Endothelial cell of umbilical vein (primary cell): ENCODE measurements around the gene ZNF837. TPM values are rescaled to one million over a fixed set of nuclear protein-coding genes. Genes with fewer than 3 reads are reported as not detected.

ENCODE experiments used
- BruUV-seq: library from RNA; stranded (reverse); fragments of 400-500 nt; replicated peaks from 2 replicates; lab custom pipeline; 2021; lab: Mats Ljungman, UMichigan
- CTCF ChIA-PET: fragments of 300-600, 350-600 bp; sonication (Branson Sonifier 250); formaldehyde crosslinking; loops from one replicate; lab custom pipeline; 2021; ENCODE audit warnings: antibody characterized with exemption, inconsistent platforms; lab: Charles Lee
- POLR2A ChIA-PET: fragments of 300-600, 350-600 bp; sonication (Branson Sonifier 250); formaldehyde crosslinking; loops from one replicate; lab custom pipeline; 2021; ENCODE audit warnings: antibody characterized with exemption, inconsistent platforms; lab: Charles Lee
- DNase-seq: peaks from one replicate; pipeline ENCODE4 v3.0.0-alpha.2; 2011; ENCODE audit warnings: low read depth, low spot score
- FAIRE-seq: peaks from 2 replicates; lab custom pipeline; 2011; peaks lifted over from hg19 to GRCh38; lab: Jason Lieb, UNC
- H2AFZ ChIP-seq: 2 replicates; pipeline ENCODE4 v1.6.0; 2012; ENCODE audit warnings: low read depth, low read length, control low read depth, inconsistent platforms
- H3K27ac ChIP-seq: 2 replicates; pipeline ENCODE4 v1.5.1; 2011; ENCODE audit warnings: low read depth, mild to moderate bottlenecking, control low read depth, low read length, moderate library complexity; ENCODE audit not compliant: insufficient read depth
- H3K27me3 ChIP-seq, 2 experiments: 2 replicates each; pipeline versions ENCODE4 v1.6.0 to v1.6.1; 2011; ENCODE audit warnings: low read length in 2 of 2, mixed read lengths in 1 of 2; ENCODE audit not compliant: control insufficient read depth in 2 of 2, insufficient read depth in 2 of 2
- H3K36me3 ChIP-seq, 2 experiments: 2 replicates in 1 of 2; 3 replicates in 1 of 2; pipeline ENCODE4 v1.5.1; 2011; ENCODE audit warnings: low read length in 2 of 2, mild to moderate bottlenecking in 1 of 2, moderate library complexity in 1 of 2; ENCODE audit not compliant: control insufficient read depth in 2 of 2, insufficient read depth in 2 of 2; ENCODE audit errors: extremely low read depth in 1 of 2
- H3K4me1 ChIP-seq: 3 replicates; pipeline ENCODE4 v1.5.1; 2011; ENCODE audit warnings: mild to moderate bottlenecking, low read length; ENCODE audit not compliant: control insufficient read depth, insufficient read depth; ENCODE audit errors: extremely low read depth
- H3K4me2 ChIP-seq: 2 replicates; pipeline ENCODE4 v1.6.1; 2011; ENCODE audit warnings: low read length, control low read depth, mixed read lengths; ENCODE audit not compliant: insufficient read depth
- H3K4me3 ChIP-seq, 3 experiments: fragments of 200-600 bp in 1 of 3; sonication (generic), shearing (Covaris generic) in 1 of 3; replicated peaks in 1 of 3; 2 replicates each; pipeline ENCODE4 v1.5.1; 2011 to 2016; ENCODE audit warnings: control low read depth in 3 of 3, low read length in 3 of 3, mild to moderate bottlenecking in 2 of 3, inconsistent platforms in 1 of 3, low read depth in 1 of 3, moderate library complexity in 1 of 3; ENCODE audit not compliant: insufficient read depth in 1 of 3
- H3K79me2 ChIP-seq: 2 replicates; pipeline ENCODE4 v1.6.0; 2012; ENCODE audit warnings: low read length, inconsistent platforms; ENCODE audit not compliant: control insufficient read depth, insufficient read depth
- H3K9ac ChIP-seq: replicated peaks from 2 replicates; pipeline ENCODE3; 2011; ENCODE audit warnings: low read length, control low read depth; ENCODE audit not compliant: insufficient read depth; ENCODE audit errors: extremely low read depth
- H3K9me1 ChIP-seq: replicated peaks from 3 replicates; pipeline ENCODE4 v1.6.0; 2011; ENCODE audit warnings: mild to moderate bottlenecking, low read length; ENCODE audit not compliant: control insufficient read depth, insufficient read depth; ENCODE audit errors: extremely low read depth
- H3K9me3 ChIP-seq: replicated peaks from 2 replicates; pipeline ENCODE4 v1.5.1; 2012; ENCODE audit warnings: low read length, inconsistent platforms; ENCODE audit not compliant: control insufficient read depth, insufficient read depth
- H4K20me1 ChIP-seq: replicated peaks from 2 replicates; pipeline ENCODE3; 2011; ENCODE audit warnings: mild to moderate bottlenecking, low read length; ENCODE audit not compliant: control insufficient read depth, insufficient read depth; ENCODE audit errors: extremely low read depth
- CTCF ChIP-seq, 2 donors: IDR thresholded peaks; 1 replicate in 1 of 2; 2 replicates in 1 of 2; pipeline ENCODE4 v1.5.1; 2011; ENCODE audit warnings: low read length in 2 of 2, mild to moderate bottlenecking in 2 of 2, moderate library complexity in 2 of 2, control low read depth in 1 of 2, inconsistent platforms in 1 of 2, low read depth in 1 of 2; ENCODE audit not compliant: insufficient read depth in 1 of 2; ENCODE audit errors: extremely low read depth in 1 of 2
- EZH2 ChIP-seq: IDR thresholded peaks from 2 replicates; pipeline ENCODE4 v1.6.1; 2012; ENCODE audit warnings: borderline replicate concordance, low read depth, mild to moderate bottlenecking, moderate library complexity, low read length, inconsistent platforms; ENCODE audit not compliant: severe bottlenecking
- FOS ChIP-seq: IDR thresholded peaks from 2 replicates; pipeline ENCODE4 v1.6.1; 2011; ENCODE audit warnings: mild to moderate bottlenecking, low read length, moderate library complexity, borderline replicate concordance; ENCODE audit not compliant: insufficient read depth
- GATA2 ChIP-seq: IDR thresholded peaks from 2 replicates; pipeline ENCODE4 v1.7.0; 2011; ENCODE audit warnings: low read depth, mild to moderate bottlenecking, moderate library complexity, mixed read lengths, low read length; ENCODE audit not compliant: insufficient read length, insufficient read depth
- JUN ChIP-seq: IDR thresholded peaks from 2 replicates; pipeline ENCODE4 v1.6.1; 2011; ENCODE audit warnings: borderline replicate concordance, low read depth; ENCODE audit not compliant: insufficient read length, insufficient read depth
- MAX ChIP-seq: IDR thresholded peaks from 2 replicates; pipeline ENCODE4 v1.6.1; 2011; ENCODE audit not compliant: insufficient read depth, insufficient read length
- MYC ChIP-seq: IDR thresholded peaks from one replicate; pipeline ENCODE4 v1.6.1; 2011; ENCODE audit warnings: mild to moderate bottlenecking, low read depth, low read length
- POLR2A ChIP-seq: IDR thresholded peaks from 2 replicates; pipeline ENCODE4 v1.6.1; 2012; ENCODE audit warnings: low read depth, mild to moderate bottlenecking, control low read depth, low read length
- POLR2AphosphoS5 ChIP-seq: IDR thresholded peaks from 2 replicates; pipeline ENCODE4 v1.6.1; 2012; ENCODE audit warnings: low read depth, mild to moderate bottlenecking, control low read depth, low read length, moderate library complexity; ENCODE audit not compliant: insufficient read depth
- dilution Hi-C: fragments of 300-500 bp; cut with MboI; formaldehyde crosslinking; loops from one replicate; pipeline ENCODE4 v1.15.0; 2019; ENCODE audit warnings: low sequenced_read_pairs; ENCODE audit not compliant: extremely low pct_ligation_motif_present
- intact Hi-C: fragments of 100-400 bp; cut with micrococcal nuclease; formaldehyde crosslinking; loops from one replicate; pipeline ENCODE4 v1.10.0; 2022
- polyA plus RNA-seq, 4 experiments: library from polyadenylated mRNA; depleted of rRNA in 3 of 4; stranded (reverse) in 3 of 4; unstranded in 1 of 4; fragments of >200 nt; gene quantifications; 2 replicates each; pipeline versions ENCODE4 v1.2.1 to v1.2.3, GENCODE V29; 2011 to 2012; ENCODE audit warnings: missing spikeins in 1 of 4
- total RNA-seq: library from RNA; stranded (reverse); gene quantifications from 2 replicates; pipeline ENCODE4 v1.2.3, GENCODE V29; 2021

Gene ZNF837
- total and polyA plus RNA-seq, 2 donors (not counting 3 experiments of a cell fraction or from before 2014, with no cell fraction given): 1.4 to 1.6 TPM

GRCh38 chr19:58352760-58353671 is 27.8 kb downstream of the ZNF837 start, which contains the start of gene A1BG:
TSS of gene A1BG (minus strand) at chr19:58353492. CDS start at chr19:58353437, 55 bp downstream.
- H3K4me1 ChIP-seq: peaks cover 10% of the 10 kb centered on the region
- no peaks in the 10 kb centered on the region for H3K9me1 ChIP-seq
- intact Hi-C loops (no loop called here), dilution Hi-C loops (no loop called here)
- H3K9ac ChIP-seq: no peak within 1 kb of the TSS
- DNase-seq (no peak), FAIRE-seq (no peak)
- H3K79me2 ChIP-seq: no peaks in the 10 kb centered on the region
- no peaks in the 10 kb centered on the region for H3K36me3 ChIP-seq
- H3K4me3 ChIP-seq: no peak within 1 kb of the TSS
- CTCF ChIA-PET: no interaction called here
- BruUV-seq: no TSS peak
- peaks cover 30 to 51% of the 10 kb centered on the region in 2 experiments for H3K27me3 ChIP-seq
- no peaks in the 10 kb centered on the region for H4K20me1 ChIP-seq
- H3K27ac ChIP-seq: no peak within 1 kb of the TSS
- TF ChIP-seq CTCF (IDR thresholded peaks at IDR 0.05; ENCODE audit: extremely low read depth in 1 of 2, insufficient read depth in 1 of 2, low read depth in 1 of 2, low read length in 2 of 2) (no peak), JUN (no peak), FOS (no peak), EZH2 (no peak), GATA2 (no peak), MYC (no peak), POLR2A (no peak), POLR2AphosphoS5 (no peak), MAX (no peak)
- POLR2A ChIA-PET: no interaction called here
- H3K4me2 ChIP-seq: no peak within 1 kb of the TSS
- H3K9me3 ChIP-seq: no peaks in the 10 kb centered on the region
- H2AFZ ChIP-seq: no peak within 1 kb of the TSS
